HT1080 (cell line): ENCODE results near the gene SPRR3. TPM values are rescaled to one million over a fixed set of nuclear protein-coding genes. Genes with fewer than 3 reads are reported as not detected.
"Not testable (repeated sequence)": the region's sequence is repeated elsewhere in the genome, so short reads cannot be mapped to it uniquely, and the experiment has no call there.

Experiments used
- DNase-seq: peaks from one replicate; pipeline ENCODE4 v3.0.0-alpha.2; 2015; ENCODE audit warnings: low read depth
- total RNA-seq: library from RNA; depleted of rRNA; stranded (reverse); fragments of >200 nt; shearing (Covaris generic); gene quantifications from 2 replicates; pipeline ENCODE4 v1.2.3, GENCODE V29; 2014

SPRR3 gene
- total RNA-seq, 1 experiment from 2014 or later: not detected

DNA sequence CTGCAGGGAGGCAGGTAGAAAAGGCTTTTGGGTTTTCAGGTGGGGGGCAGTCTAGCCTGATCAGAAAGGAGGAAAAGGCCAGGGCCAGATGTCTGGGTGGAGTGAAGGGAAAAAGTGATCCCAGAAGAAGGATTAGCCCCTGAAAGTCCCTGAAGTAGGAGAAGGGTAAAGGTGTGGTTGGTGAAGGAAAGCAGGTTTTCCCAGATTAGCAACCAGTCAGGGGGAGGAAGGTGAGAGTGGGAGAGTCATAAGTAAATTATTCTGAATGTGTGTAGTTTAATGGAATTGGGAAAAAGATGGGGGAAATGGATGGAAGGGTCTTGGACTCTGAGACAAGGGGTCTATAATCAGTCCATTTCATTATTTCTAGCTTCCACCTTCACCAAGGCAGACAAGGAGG is 18.3 kb upstream of the SPRR3 start:
- DNase-seq: no peak

DNA sequence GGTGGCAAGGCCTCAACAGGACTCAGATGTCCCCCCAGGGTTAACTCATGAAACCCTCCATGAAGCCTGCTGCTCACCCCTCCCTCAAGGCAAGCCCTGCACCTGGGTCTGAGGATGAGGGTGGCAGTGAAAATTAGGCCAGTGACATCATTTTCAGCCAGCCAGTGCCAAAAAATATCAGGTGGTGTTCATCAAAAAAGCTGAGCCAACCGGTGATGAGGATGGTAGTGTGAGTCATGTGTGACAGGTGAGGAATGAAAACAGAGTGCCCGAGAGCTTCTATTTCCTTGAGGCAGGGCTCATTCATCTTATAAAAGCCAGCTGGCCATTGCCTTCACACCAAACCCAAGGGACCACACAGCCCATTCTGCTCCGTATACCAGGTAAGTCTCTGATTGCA is 17.8 kb upstream of the SPRR3 start, which contains the start of gene SPRR1A:
TSS of gene SPRR1A (plus strand) at position 339 of the 400 bp plus-strand sequence. CDS start 1,150 bp downstream, outside the sequence.
- DNase-seq: no peak

DNA sequence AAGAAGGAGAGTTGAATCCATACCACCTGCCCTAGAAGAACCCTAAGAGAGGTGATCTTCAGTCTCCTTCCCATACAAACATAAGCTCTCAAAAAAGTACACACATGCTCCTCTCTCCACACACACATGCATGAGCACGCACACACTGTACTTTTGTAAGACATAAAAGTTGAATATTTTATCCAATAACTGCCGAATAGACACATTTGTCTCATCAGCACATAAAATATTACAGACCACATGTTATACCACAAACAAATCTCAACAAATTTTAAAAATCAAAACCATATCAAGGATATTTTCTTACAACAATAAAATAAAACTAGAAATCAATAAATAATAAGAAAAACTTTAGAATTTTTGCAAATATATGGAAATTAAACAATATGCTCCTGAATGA is 15.0 kb upstream of the SPRR3 start:
- DNase-seq: no peak

DNA sequence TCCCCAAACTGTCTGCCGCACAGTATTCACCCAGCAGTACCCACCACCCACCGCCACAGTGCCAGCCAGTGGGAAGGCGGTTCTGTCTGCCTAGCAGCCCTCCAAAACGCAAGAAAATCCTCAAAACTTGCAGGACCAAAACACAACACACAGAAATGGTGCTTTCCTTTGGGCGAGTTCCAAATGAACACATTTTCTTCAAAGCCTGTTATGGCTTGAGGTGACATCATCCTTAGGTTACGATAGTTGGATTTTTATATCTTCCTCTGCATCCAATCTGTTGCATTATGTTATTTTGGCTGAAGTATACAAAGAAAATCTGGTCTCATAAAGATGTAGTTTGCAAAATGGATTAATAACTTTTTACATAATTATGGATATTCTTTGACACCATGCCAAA is 8.4 kb upstream of the SPRR3 start:
- no peak for DNase-seq

DNA sequence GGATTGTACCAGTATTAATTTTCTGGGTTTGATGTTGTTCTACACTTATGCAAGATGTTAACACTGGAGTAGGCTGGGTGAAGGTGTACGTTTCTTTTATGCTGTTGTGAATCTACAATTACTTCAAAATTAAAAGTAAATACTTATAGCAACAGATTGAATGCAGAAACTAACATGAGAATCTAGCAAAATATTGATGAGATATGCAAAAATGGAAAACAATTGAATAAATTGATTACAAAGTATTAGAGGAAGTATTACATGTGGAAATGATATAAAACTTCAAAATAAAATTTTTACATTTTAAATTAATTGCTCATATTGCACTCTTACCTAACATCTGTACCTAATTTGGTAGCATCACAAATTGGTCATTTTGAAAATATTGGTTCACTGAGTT is 5.7 kb upstream of the SPRR3 start:
- no peak for DNase-seq

DNA sequence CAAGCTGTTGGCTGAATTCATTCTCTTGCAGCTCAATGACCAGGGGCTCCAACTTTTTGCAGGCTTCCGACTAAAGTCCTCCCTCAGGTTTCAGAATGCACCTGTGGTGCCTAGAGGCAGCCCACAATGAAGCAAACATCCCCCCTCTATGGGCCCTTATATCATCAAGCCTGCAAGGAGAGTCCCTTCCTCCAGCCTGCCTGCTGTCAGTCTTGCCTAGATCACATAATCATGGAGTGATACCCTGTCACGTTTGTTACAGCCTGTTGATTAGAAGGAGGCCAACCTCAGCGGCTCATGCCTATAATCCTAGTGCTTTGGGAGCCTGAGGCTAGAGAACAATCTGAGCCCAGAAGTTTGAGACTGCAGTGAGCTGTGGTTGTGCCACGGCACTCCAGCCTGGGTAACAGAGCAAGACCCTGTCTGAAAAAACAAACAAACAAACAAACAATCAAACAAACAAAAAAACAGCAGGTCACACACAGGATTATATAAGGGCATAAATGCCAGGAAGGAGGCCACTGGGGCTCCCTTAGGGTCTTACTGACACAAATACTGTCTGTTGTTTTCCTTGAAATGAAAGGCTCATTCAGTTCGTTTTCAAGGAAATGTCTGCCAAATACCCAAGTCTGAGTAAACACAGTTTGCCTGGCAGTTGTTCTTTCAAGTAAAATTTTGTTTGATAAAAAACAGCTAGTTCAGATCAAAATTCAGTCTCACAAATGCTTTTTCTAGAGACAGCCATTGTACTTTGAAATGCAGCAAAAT is 4.7 kb upstream of the SPRR3 start:
- DNase-seq: no peak

DNA sequence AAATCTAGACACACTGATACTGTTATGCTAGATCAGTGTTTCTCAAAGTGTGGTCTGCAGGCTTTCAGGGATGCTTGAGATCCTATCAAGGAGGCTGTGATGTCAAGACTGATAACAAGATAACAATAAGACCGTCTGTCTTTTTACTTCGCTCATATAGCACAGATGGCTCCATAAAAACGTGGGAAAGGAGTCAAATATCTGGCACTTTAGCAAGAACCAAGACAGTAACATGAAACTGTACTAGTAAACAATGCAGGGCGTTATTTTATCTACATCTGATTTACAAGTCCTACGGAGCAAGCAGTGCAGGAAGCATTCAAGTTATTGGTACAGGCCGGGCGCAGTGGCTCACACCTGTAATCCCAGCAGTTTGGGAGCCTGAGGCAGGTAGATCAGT is 3.6 kb upstream of the SPRR3 start:
- DNase-seq: no peak

DNA sequence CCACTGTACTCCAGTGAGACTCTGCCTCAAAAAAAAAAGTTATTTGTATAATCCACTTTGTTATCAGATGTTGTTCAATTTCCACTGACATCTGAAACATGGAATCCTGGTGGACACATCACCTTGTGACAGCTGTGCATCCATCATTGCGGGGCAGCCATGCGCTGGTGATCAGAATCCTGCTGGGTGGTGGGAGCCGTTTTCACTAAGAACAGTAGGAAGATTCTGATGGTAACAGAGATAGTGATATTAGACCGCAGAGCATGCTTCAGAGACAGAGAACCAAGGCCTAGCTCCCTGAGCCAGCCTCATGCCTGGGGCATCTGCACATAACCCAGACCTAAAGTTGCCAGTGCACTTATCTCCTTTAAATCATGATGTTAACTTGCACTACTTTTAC is 3.1 kb upstream of the SPRR3 start:
- no peak for DNase-seq

DNA sequence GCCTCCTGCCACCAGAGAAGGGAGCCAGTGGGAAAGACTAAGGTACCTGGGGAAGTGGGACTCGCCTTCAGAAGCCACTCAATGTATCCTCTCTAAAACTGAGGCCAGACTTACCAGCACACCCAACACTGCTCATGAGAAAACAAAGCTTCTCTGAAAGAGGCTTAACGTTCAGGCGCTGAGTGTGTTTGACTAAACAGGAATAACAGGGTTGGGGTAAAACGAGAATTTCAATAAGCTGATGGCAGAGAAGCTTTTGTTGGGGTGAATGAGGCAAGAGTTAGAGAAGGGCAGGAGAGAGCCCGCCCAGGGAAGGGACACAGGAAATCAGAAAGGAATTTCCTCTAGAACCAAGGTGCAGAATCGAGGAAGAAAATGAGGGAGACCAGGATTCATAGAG is 1.7 kb upstream of the SPRR3 start:
- DNase-seq: no peak

DNA sequence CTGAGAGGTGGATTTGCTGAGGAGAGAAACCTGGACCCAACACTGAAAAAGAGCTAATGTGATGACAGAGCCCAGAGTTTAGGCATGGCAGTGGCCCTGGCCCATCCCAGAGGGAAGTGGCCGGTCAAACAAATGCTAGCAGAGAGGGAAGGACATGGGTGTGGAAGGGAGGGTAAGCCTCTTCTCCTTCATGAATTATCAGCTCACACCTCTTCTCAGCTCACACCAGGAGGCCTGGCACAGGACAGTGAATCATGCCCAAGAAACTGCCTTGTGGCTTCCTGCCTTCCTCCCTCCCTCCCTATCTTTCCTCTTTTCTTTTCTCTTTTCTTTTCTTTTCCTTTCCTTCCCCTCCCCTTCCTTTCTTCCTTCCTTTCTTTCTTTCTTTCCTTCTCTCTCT is 1.3 kb upstream of the SPRR3 start:
- peak; percentile 74 for DNase-seq

DNA sequence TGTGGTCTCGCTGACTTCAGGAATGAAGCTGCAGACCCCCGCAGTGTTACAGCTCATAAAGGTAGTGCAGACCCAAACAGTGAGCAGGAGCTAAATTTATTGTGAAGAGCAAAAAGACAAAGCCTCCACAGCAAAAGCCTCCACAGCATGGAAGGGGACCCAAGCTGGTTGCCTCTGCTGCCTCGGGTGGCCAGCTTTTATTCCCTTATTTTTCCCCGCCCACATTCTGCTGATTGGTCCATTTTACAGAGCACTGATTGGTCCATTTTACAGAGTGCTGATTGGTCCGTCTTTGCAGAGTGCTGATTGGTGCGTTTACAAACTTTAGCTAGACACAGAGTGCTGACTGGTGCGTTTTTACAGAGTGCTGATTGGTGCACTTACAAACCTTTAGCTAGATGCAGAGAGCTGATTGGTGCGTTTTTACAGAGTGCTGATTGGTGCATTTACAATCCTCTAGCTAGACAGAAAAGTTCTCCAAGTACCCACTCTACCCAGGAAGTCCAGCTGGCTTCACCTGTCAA is 9.7 kb downstream of the SPRR3 start:
- DNase-seq: not testable (repeated sequence)

DNA sequence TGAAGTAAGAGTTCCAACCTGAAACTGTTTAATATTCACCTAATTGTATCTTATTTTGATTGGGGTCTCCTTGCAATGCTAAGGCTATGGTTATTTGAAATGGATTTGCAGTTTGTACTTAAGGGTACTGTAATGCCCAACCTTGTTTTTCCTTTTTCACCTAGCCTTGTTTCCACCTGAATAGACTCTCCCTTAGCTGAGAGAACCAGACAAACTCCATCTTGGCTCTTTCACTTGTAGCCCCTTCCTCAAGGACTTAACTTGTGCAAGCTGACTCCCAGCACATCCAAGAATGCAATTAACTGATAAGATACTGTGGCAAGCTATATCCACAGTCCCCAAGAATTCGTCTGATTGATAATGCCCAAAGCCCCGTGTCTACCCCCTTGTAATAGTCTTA is 20.3 kb downstream of the SPRR3 start:
- DNase-seq: not testable (repeated sequence)

DNA sequence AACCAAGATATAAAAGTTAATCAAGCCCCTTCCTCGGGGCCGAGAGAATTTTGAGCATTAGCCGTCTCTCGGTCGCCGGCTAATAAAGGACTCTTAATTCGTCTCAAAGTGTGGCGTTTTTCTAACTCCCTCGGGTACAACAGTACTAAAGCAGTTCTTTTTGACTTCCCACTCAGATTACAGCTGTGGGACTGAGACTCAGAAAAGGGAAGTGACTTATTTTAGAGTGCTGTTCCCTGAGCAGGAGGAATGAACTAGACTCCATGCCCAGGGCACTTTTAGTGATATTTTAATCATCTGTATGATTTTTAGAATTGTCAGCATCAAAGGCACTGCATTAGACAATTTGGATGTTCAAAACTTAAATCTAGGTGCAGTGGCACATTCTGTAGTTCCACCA is 20.8 kb downstream of the SPRR3 start:
- not testable (repeated sequence) for DNase-seq

DNA sequence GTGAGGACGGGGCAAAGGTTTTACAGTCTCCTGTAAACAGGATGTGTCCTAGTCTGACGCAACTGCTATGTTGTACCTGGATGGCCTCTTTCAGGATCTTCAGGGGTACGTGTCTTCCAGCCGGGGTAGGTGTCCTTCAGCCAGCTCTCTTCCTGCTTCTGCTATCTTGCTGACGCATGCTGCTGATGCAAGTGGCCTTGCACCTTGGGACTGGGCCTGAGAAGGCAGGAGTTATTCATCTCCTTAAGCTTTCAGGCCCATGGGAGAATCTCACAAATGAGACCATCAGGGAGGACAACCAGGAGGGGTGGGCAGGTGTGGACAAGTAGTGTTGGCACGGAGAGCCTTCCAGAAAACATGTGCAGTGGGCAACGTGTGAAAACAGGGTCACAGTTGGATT is 21.6 kb downstream of the SPRR3 start:
- DNase-seq: no peak

DNA sequence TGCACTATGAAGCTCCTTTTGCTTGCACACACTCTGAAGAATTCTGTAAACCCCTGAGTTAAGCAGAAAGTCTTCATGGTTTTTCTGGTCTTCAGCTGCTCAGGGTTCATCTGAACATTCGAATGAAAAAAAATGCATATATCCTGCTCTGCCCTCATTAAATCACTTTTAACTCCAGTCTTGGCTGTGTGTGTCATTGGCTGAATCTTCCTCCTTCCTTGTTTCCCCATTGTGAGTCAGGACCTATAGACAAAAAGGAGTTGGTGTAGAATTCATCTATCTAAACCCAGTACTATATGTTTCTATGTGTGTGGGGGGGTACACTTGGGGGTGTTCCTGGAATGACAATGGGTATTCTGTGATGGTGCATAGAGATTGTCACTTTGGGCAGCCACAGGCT is 22.9 kb downstream of the SPRR3 start:
- no peak for DNase-seq

DNA sequence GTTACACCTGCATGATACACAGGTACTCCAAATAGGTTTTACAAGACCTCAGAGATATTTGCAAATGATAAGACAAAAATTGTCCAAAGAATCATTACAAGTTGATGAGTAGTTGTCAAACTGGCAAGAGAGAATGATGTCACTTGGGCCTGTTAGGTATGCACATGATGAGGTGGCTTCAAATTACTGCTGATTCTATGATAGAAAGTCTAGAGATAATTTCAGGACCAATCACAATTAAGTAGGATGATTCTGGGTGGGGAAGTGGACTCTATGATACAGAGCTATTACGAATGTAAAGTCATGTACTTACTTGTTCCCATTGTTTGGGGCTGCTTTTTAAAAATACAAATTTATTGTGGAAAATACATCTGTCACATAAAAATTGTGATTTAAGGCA is 24.2 kb downstream of the SPRR3 start:
- DNase-seq: no peak

DNA sequence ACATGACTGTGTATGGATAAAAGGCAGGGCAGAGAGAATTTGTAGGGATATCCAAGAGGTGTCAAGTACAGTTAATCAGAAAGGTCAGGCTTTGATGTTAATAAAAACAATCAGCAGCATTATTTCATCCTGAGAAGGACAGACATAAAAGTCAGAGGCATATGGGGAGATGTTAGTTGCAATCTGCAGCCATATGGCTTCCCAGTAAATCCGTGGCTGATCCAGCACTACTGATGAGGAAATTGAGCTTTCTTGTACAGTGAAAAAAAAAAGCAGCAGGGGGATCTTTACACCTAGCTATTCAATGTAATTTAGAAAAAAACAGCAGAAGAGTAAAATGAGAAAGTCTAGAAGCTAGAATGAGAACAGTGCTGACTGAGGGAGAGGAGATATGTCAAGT is 27.2 kb downstream of the SPRR3 start:
- no peak for DNase-seq

DNA sequence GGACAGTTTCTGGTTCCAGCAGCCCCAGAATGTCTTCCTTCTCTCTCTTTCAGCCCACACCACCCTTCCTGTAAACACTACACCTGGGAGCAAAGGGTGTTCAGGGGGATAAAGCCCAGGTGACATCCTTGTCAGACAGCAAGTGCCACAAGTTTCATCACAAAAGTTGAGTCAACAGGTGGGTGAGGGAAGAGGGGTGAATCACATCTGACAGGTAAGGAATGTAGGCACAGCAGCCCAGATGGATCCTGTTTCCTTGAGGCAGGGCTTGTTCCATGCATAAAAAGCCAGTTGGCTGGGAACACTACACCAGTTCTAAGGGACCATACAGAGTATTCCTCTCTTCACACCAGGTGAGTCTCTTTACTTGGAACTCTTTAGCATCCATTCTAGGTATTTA is 29.3 kb downstream of the SPRR3 start, which contains the start of gene SPRR1B:
TSS of gene SPRR1B (plus strand) at position 309 of the 400 bp plus-strand sequence. CDS start 1,143 bp downstream, outside the sequence.
- no peak for DNase-seq

DNA sequence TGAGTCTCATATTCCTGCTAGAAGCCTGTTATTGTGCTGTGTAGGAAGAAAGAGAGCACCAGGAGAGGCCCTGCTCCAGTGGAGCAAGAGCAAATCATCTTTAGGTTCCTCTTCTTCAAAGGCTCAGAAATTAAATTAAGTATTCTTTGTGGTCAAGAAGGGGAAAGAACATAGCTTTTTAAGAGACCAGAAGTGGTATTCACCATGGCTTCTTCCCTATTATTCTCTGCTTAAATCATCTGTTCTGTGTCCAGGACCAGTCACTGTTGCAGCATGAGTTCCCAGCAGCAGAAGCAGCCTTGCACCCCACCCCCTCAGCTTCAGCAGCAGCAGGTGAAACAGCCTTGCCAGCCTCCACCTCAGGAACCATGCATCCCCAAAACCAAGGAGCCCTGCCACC is 30.5 kb downstream of the SPRR3 start:
- no peak for DNase-seq

DNA sequence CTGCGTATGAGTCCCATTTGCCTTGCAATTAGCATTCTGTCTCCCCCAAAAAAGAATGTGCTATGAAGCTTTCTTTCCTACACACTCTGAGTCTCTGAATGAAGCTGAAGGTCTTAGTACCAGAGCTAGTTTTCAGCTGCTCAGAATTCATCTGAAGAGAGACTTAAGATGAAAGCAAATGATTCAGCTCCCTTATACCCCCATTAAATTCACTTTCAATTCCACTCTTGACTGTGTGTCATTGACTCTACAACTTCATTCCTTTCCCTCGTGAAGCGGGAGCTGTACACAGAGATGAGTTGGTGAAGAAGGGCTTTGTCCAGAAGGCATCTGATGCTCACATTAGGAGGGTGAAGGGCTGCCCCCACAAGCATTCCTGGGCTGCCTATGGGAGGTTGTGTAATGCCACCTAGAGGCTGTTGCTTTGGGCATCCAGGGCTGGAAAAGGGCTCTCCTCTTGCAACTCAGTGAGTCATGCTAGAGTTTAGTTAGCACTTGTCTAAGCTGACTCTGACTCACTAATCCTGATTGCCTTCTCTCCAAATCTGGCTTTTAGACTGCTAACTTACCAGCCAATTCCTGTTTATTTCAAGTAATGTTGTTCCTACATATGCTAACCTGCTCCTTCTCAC is 31.2 kb downstream of the SPRR3 start:
- peak; percentile 90 for DNase-seq

DNA sequence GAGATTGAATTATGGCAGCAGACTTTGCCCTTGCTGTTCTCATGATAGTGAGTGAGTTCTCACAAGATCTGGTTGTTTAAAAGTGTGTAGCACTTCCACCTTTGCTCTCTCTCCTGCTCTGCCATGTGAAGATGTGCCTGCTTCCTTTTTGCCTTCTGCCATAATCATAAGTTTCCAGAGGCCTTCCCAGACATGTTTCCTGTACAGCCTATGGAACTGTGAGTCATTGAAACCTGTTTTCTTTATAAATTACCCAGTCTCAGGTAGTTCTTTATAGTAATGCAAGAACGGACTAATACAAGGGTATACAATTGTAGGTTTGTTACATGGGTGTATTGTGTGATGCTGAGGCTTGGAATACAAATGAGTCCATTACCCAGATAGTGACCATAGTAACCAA is 33.7 kb downstream of the SPRR3 start:
- DNase-seq: no peak

DNA sequence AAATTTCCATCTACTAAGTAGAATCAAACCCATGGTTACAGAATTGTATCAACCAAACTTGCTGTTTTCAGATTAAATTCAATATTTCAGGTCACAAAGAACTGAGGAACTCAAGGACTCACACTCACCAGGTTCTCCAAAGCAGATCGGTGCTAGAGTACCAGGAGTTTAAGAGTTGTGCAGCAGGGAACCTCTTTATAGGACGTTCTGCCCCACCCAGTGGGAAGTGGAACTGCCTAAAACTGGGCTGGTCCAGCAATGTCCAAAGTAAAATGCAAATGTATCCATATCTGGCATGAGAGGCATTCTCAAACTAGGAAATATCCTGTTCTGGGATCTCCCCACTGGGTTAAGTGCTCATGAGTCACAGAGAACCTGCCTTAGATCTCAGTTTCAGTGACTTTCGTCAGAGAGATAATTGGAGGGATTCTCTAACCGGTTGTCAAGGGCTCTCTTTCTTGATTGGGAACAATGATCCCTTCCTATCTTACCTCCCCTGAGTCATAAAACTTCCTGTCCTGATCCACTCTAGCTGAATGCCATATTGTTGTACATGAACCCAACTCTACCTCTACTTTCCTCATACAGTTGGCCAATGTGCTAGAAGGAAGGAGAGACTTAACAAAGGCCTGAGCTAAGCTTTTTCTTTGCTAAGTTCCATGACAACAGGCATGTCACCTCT is 39.5 kb downstream of the SPRR3 start, which contains the start of gene SPRR2D:
TSS of gene SPRR2D (minus strand) at position 171 of the 682 bp plus-strand sequence. CDS start 774 bp downstream, outside the sequence.
- DNase-seq: peak; percentile 86
